GM12874 (cell line): ENCODE results near the gene BLOC1S4.

Experiments
- TF ChIP-seq, protein P1 (sequence below): IDR thresholded peaks from 2 replicates; pipeline ENCODE4 v1.5.1; 2011; ENCODE audit warnings: low read depth, mild to moderate bottlenecking, control low read depth, low read length, moderate library complexity; ENCODE audit not compliant: insufficient read depth

Gene BLOC1S4, protein sequence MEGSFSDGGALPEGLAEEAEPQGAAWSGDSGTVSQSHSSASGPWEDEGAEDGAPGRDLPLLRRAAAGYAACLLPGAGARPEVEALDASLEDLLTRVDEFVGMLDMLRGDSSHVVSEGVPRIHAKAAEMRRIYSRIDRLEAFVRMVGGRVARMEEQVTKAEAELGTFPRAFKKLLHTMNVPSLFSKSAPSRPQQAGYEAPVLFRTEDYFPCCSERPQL

DNA sequence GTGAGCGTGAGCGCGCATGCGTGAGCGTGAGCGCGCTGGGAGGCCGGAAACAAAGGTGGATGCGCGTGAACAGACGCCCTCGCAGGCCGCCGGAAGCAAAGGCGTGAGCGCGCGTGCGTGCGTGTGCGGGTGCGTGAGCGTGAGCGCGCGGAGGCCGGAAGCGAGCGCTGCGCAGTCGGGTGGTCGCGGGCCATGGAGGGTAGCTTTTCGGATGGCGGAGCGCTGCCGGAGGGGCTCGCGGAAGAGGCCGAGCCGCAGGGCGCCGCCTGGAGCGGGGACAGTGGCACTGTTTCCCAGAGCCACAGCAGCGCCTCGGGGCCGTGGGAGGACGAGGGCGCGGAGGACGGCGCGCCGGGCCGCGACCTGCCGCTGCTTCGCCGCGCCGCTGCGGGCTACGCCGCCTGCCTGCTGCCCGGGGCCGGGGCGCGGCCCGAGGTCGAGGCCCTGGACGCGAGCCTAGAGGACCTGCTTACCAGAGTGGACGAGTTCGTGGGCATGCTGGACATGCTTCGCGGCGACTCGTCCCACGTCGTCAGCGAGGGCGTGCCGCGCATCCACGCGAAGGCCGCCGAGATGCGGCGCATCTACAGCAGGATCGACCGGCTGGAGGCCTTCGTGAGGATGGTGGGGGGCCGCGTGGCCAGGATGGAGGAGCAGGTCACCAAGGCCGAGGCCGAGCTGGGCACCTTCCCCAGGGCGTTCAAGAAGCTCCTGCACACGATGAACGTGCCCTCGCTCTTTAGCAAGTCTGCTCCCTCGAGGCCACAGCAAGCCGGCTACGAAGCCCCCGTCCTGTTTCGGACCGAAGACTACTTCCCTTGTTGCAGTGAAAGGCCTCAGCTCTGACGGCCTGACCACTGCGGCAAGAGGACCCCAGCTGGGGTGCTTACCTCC lies at the start of gene BLOC1S4:
BLOC1S4 (plus strand) TSS at position 157 of the 894 bp plus-strand sequence; CDS start at position 193, 36 bp downstream.
- TF ChIP-seq, protein P1, sequence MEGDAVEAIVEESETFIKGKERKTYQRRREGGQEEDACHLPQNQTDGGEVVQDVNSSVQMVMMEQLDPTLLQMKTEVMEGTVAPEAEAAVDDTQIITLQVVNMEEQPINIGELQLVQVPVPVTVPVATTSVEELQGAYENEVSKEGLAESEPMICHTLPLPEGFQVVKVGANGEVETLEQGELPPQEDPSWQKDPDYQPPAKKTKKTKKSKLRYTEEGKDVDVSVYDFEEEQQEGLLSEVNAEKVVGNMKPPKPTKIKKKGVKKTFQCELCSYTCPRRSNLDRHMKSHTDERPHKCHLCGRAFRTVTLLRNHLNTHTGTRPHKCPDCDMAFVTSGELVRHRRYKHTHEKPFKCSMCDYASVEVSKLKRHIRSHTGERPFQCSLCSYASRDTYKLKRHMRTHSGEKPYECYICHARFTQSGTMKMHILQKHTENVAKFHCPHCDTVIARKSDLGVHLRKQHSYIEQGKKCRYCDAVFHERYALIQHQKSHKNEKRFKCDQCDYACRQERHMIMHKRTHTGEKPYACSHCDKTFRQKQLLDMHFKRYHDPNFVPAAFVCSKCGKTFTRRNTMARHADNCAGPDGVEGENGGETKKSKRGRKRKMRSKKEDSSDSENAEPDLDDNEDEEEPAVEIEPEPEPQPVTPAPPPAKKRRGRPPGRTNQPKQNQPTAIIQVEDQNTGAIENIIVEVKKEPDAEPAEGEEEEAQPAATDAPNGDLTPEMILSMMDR, result no peak

GRCh38 chr4:6668391-6668790 lies 47.6 kb upstream of the BLOC1S4 start:
- TF ChIP-seq, protein P1, result no peak

DNA sequence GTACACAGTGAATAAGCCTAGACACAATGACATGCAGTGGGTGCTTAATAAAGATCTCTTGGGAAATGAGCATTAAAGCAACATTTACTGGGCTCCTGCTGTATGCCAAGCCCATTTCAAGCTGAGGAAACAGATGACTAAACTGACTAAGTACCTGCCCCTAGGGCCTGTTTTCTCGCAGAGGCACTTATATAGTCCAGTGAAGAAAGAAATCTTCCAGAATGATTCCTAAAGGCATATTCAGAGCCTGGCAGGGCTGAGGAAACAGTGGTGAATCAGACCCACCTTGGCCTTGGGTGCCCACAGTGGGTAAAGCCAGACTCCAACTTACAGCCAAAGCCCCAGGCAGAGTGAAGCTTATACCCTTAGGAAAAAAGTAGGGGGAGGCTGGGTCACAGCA lies 44.3 kb upstream of the BLOC1S4 start:
- TF ChIP-seq, protein P1, result no peak

DNA sequence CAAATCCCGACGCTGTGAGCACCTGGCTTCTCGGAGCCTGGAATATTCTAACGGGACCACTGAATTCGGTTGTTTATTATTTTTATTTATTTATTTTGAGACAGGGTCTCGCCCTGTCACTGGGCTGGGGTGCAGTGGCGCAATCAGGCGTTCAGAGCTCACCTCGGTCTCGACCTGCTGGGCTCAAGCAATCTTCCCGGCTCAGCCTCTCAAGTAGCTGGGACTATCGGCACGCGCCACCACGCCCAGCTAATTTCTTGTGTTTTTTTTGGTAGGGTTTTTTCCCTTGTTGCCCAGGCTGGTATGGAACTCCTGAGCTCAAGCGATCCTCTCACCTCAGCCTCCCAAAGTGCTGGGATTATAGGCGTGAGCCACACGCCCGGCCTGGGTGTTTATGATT lies 43.8 kb upstream of the BLOC1S4 start:
- TF ChIP-seq, protein P1, result no peak

DNA sequence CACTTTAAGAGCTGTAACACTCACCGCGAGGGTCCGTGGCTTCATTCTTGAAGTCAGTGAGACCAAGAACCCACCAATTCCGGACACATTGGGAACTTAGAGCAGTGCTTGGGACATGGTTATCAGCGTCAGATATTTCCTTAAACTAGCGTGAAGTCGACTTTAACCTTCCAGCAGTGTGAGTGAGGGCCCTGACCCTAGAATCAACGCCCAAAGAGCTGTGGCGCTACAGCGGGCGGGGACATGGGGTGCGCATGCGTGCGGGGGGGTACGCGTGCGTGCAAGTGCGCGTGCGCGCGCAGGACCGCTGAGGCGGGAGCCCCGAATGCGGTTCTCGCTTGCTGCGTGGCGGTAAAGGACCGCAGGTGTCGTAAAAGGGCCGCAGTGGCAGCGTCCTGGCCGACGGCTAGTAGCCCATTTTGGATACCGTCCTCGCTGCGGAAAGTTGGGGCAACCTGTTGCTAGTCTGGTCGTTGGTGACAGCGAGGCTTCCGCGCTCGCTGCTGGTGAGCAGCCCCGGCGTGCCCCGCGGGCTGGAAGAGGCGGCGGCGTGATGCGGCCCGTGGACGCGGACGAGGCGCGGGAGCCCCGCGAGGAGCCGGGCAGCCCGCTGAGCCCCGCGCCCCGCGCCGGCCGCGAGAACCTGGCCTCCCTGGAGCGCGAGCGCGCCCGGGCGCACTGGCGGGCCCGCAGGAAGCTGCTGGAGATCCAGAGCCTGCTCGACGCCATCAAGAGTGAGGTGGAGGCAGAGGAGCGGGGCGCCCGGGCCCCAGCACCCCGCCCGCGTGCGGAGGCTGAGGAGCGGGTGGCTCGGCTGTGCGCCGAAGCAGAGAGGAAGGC lies 42.1 kb upstream of the BLOC1S4 start:
- TF ChIP-seq, protein P1, result no peak

- TF ChIP-seq, protein P1, result peak; percentile 54
These were observed 41.3 kb upstream of the BLOC1S4 start for GRCh38 chr4:6674500-6675149.
